Esophagus muscularis mucosa (tissue), 3 donors: ENCODE data around the gene PRICKLE3.

Experiments
- CTCF ChIP-seq, 3 experiments: fragments of 200-600 bp in 2 of 3; fragments of 450-650 bp in 1 of 3; sonication (generic) in 2 of 3; IDR thresholded peaks; one replicate each; pipeline ENCODE4 v1.5.1; 2017 to 2019; ENCODE audit warnings: antibody characterized with exemption in 3 of 3, mild to moderate bottlenecking in 2 of 3, moderate library complexity in 1 of 3
- EP300 ChIP-seq: sonication (generic); formaldehyde crosslinking; IDR thresholded peaks from one replicate; pipeline ENCODE4 v1.6.1; 2017; ENCODE audit warnings: antibody characterized with exemption

DNA sequence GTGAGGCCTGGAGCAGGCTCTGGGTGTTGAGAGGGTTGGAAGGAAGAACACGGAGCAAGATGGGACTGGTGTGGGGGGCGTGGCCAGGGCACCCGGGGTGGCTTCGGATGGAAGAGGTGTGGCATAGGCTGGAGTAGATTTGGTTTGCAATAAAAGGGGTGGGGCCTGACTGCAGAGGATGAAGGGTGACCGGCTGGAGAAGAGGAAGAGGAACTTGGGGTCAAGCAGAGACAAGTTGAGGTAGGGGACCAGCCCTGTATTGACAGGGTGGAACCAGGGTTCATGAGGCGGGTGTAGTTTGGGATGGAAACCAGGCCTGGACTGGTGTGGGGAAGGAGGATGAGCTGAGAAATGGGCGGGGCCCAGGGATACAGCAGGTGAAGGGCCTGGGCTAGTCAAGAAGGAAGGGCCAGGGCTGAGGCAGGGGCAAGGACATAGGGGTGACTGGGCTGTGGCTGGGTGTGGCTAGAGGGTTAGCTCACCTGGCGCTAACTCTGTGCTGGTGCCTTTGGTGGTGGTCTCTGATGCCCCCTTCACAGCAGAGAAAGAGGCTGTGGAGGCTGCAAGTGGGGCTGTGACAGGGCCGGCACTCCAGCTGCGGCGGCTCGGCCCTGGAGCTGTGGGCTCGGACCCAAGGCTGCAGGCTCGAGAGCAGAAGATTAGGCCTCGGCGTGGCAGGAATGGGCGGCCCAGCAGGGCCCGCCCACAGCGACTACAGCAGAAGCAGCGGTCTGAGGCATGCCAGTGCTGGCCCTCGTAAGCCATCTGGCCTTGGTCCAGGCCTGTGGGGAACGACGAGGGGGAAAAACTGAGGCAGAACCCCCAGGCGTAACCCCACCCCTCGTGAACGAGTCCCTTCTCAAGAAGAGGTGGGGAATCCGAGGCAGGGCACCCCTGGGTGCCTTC, 9.5 kb downstream of the PRICKLE3 start:
- TF ChIP-seq CTCF (IDR thresholded peaks at IDR 0.05) (no peak), EP300 (no peak)
